Hepatocyte (in vitro differentiated cells): ENCODE measurements around the gene LARP4B.

Experiments
- CTCF ChIP-seq: fragments of 200-600 bp; sonication (generic); IDR thresholded peaks from 2 replicates; pipeline ENCODE4 v1.5.1; 2016; ENCODE audit warnings: antibody characterized with exemption, mild to moderate bottlenecking; ENCODE audit not compliant: poor library complexity
- EZH2 ChIP-seq: fragments of 200-600 bp; sonication (generic); IDR thresholded peaks from 2 replicates; pipeline ENCODE4 v1.6.1; 2016; ENCODE audit warnings: antibody characterized with exemption, mild to moderate bottlenecking, borderline replicate concordance
- EZH2phosphoT487 ChIP-seq: fragments of 200-600 bp; sonication (generic); IDR thresholded peaks from one replicate; pipeline ENCODE4 v1.6.1; 2018; ENCODE audit warnings: antibody characterized with exemption, mild to moderate bottlenecking, low read depth, moderate library complexity; ENCODE audit not compliant: unreplicated experiment, severe bottlenecking

DNA sequence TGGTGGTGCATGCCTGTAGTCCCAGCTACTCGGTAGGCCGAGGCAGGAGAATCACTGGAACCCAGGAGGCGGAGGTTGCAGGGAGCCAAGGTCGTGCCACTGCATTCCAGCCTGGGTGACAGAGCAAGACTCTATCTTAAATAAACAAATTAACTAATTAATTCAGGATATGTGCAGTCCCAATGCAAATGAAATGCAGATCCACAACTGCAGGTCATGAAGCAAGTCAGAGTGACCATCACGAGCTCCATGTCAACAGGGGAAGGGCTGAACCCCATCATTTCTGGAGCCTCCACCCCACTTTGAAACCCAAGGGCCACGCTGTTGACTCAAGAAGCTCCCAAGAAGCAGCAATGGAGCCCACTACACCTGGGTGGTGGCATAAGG lies 115.4 kb downstream of the LARP4B start:
- no peak for TF ChIP-seq CTCF
- no peak for TF ChIP-seq EZH2
- TF ChIP-seq EZH2phosphoT487: no peak
